ENCODE measurements around the gene B4GALT7.

DNA sequence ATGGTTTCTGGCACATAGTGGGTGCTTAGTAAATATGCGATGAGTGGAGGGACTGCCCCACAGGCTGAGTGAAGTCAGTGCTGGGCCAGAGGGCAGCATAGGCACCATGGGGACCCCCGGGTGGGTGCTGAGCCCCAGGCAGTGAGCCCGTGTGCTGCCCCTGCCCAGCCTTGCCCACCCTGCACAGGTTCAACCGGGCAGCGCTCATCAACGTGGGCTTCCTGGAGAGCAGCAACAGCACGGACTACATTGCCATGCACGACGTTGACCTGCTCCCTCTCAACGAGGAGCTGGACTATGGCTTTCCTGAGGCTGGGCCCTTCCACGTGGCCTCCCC, 7.2 kb downstream of the B4GALT7 start:
- TF ChIP-seq, protein P1, sequence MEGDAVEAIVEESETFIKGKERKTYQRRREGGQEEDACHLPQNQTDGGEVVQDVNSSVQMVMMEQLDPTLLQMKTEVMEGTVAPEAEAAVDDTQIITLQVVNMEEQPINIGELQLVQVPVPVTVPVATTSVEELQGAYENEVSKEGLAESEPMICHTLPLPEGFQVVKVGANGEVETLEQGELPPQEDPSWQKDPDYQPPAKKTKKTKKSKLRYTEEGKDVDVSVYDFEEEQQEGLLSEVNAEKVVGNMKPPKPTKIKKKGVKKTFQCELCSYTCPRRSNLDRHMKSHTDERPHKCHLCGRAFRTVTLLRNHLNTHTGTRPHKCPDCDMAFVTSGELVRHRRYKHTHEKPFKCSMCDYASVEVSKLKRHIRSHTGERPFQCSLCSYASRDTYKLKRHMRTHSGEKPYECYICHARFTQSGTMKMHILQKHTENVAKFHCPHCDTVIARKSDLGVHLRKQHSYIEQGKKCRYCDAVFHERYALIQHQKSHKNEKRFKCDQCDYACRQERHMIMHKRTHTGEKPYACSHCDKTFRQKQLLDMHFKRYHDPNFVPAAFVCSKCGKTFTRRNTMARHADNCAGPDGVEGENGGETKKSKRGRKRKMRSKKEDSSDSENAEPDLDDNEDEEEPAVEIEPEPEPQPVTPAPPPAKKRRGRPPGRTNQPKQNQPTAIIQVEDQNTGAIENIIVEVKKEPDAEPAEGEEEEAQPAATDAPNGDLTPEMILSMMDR (IDR thresholded peaks at IDR 0.05): no peak
- TF ChIP-seq POLR2A (IDR thresholded peaks at IDR 0.05): no peak
